T-helper 2 cell treated with Interferon-gamma antibody and Interleukin-4, amounts not matched to agents 5 μg/mL and 100 μg/mL, for 36 hours (primary cell): ENCODE results near the gene SLC9A3.

Experiments used
- DNase-seq: peaks from one replicate; pipeline ENCODE4 v3.0.0; 2021; ENCODE audit warnings: low spot score
- H3K27ac Mint-ChIP-seq: one replicate; pipeline ENCODE4 v1.8.0; 2021; ENCODE audit warnings: mild to moderate bottlenecking, mixed read lengths
- H3K27me3 Mint-ChIP-seq: one replicate; pipeline ENCODE4 v1.8.0; 2021; ENCODE audit warnings: low read depth, mixed read lengths
- H3K36me3 Mint-ChIP-seq: one replicate; pipeline ENCODE4 v1.8.0; 2021; ENCODE audit warnings: low read depth, mixed read lengths
- H3K4me1 Mint-ChIP-seq: one replicate; pipeline ENCODE4 v1.8.0; 2021; ENCODE audit warnings: low read depth, mixed read lengths
- H3K4me3 Mint-ChIP-seq: one replicate; pipeline ENCODE4 v1.8.0; 2022; ENCODE audit warnings: mild to moderate bottlenecking, moderate library complexity, mixed read lengths
- H3K9me3 Mint-ChIP-seq: one replicate; pipeline ENCODE4 v1.8.0; 2021; ENCODE audit warnings: mixed read lengths

Gene SLC9A3

GRCh38 chr5:539469-540070 is 15.3 kb upstream of the SLC9A3 start:
- Mint-ChIP-seq H3K9me3 (no peaks in the 10 kb centered on the region), H3K27me3 (peaks cover 10% of the 10 kb centered on the region), H3K36me3 (no peaks in the 10 kb centered on the region), H3K4me1 (peaks cover 15% of the 10 kb centered on the region), H3K4me3 (no peak overlapping the region), H3K27ac (no peak overlapping the region)
- DNase-seq = no peak

GRCh38 chr5:538801-539468 is 14.7 kb upstream of the SLC9A3 start:
- no peak overlapping the region for H3K27ac Mint-ChIP-seq
- peaks cover 10% of the 10 kb centered on the region for H3K27me3 Mint-ChIP-seq
- no peaks in the 10 kb centered on the region for H3K9me3 Mint-ChIP-seq
- DNase-seq = no peak
- H3K4me3 Mint-ChIP-seq = no peak overlapping the region
- H3K36me3 Mint-ChIP-seq = no peaks in the 10 kb centered on the region
- peaks cover 10% of the 10 kb centered on the region for H3K4me1 Mint-ChIP-seq

- DNase-seq = no peak
- Mint-ChIP-seq H3K9me3 (no peaks in the 10 kb centered on the region), H3K4me3 (no peak overlapping the region), H3K36me3 (no peaks in the 10 kb centered on the region), H3K27me3 (peaks cover 10% of the 10 kb centered on the region), H3K4me1 (peaks cover 5% of the 10 kb centered on the region), H3K27ac (no peak overlapping the region)
Measured at GRCh38 chr5:538271-538771, 14.1 kb upstream of the SLC9A3 start.

GRCh38 chr5:537621-538071 is 13.4 kb upstream of the SLC9A3 start:
- Mint-ChIP-seq H3K27me3 (peaks cover 10% of the 10 kb centered on the region), H3K27ac (no peak overlapping the region), H3K9me3 (no peaks in the 10 kb centered on the region)

GRCh38 chr5:537098-537497 is 12.8 kb upstream of the SLC9A3 start:
- Mint-ChIP-seq H3K4me1 (no peaks in the 10 kb centered on the region), H3K4me3 (no peak overlapping the region), H3K9me3 (no peaks in the 10 kb centered on the region), H3K27ac (no peak overlapping the region), H3K27me3 (peaks cover 10% of the 10 kb centered on the region), H3K36me3 (no peaks in the 10 kb centered on the region)
- DNase-seq = no peak

More at GRCh38 chr5:537621-538071, 13.4 kb upstream of the SLC9A3 start:
- no peak for DNase-seq
- peaks cover 1% of the 10 kb centered on the region for H3K4me1 Mint-ChIP-seq
- H3K36me3 Mint-ChIP-seq = no peaks in the 10 kb centered on the region
- no peak overlapping the region for H3K4me3 Mint-ChIP-seq

- no peak overlapping the region for H3K27ac Mint-ChIP-seq
- DNase-seq = no peak
- no peaks in the 10 kb centered on the region for H3K9me3 Mint-ChIP-seq
- H3K27me3 Mint-ChIP-seq = peaks cover 18% of the 10 kb centered on the region
- H3K36me3 Mint-ChIP-seq = no peaks in the 10 kb centered on the region
- H3K4me3 Mint-ChIP-seq = no peak overlapping the region
- no peaks in the 10 kb centered on the region for H3K4me1 Mint-ChIP-seq
Measured at GRCh38 chr5:535846-536698, 11.8 kb upstream of the SLC9A3 start.

GRCh38 chr5:534743-535671 is 10.8 kb upstream of the SLC9A3 start:
- DNase-seq = no peak
- H3K27me3 Mint-ChIP-seq = peaks cover 21% of the 10 kb centered on the region
- H3K27ac Mint-ChIP-seq = no peak overlapping the region
- H3K4me3 Mint-ChIP-seq = no peak overlapping the region
- H3K4me1 Mint-ChIP-seq = peaks cover 6% of the 10 kb centered on the region
- no peaks in the 10 kb centered on the region for H3K36me3 Mint-ChIP-seq
- no peaks in the 10 kb centered on the region for H3K9me3 Mint-ChIP-seq

GRCh38 chr5:533955-534742 is 9.9 kb upstream of the SLC9A3 start:
- Mint-ChIP-seq H3K36me3 (no peaks in the 10 kb centered on the region), H3K27me3 (peaks cover 28% of the 10 kb centered on the region)

GRCh38 chr5:533243-533954 is 9.2 kb upstream of the SLC9A3 start:
- Mint-ChIP-seq H3K27me3 (peaks cover 32% of the 10 kb centered on the region), H3K27ac (no peak overlapping the region), H3K4me1 (peaks cover 17% of the 10 kb centered on the region), H3K36me3 (no peaks in the 10 kb centered on the region), H3K4me3 (no peak overlapping the region), H3K9me3 (no peaks in the 10 kb centered on the region)
- DNase-seq = no peak

More at GRCh38 chr5:533955-534742, 9.9 kb upstream of the SLC9A3 start:
- no peak overlapping the region for H3K4me3 Mint-ChIP-seq
- no peaks in the 10 kb centered on the region for H3K9me3 Mint-ChIP-seq
- peaks cover 13% of the 10 kb centered on the region for H3K4me1 Mint-ChIP-seq
- no peak for DNase-seq
- no peak overlapping the region for H3K27ac Mint-ChIP-seq

GRCh38 chr5:532521-533242 is 8.4 kb upstream of the SLC9A3 start:
- no peak overlapping the region for H3K4me3 Mint-ChIP-seq
- H3K27ac Mint-ChIP-seq = no peak overlapping the region
- H3K36me3 Mint-ChIP-seq = no peaks in the 10 kb centered on the region
- no peak for DNase-seq
- peaks cover 34% of the 10 kb centered on the region for H3K27me3 Mint-ChIP-seq
- peaks cover 18% of the 10 kb centered on the region for H3K4me1 Mint-ChIP-seq
- no peaks in the 10 kb centered on the region for H3K9me3 Mint-ChIP-seq

GRCh38 chr5:531749-532315 is 7.6 kb upstream of the SLC9A3 start:
- peaks cover 26% of the 10 kb centered on the region for H3K4me1 Mint-ChIP-seq
- H3K36me3 Mint-ChIP-seq = no peaks in the 10 kb centered on the region
- DNase-seq = no peak
- H3K27me3 Mint-ChIP-seq = peaks cover 42% of the 10 kb centered on the region
- H3K9me3 Mint-ChIP-seq = no peaks in the 10 kb centered on the region
- no peak overlapping the region for H3K27ac Mint-ChIP-seq
- H3K4me3 Mint-ChIP-seq = no peak overlapping the region
